B cell (primary cell): Measurements from ENCODE around the gene SCN4A. TPM values are rescaled to one million over a fixed set of nuclear protein-coding genes. Genes with fewer than 3 reads are reported as not detected.
"Not testable (repeated sequence)": the region's sequence is repeated elsewhere in the genome, so short reads cannot be mapped to it uniquely, and the experiment has no call there.

Experiments
- ATAC-seq: fragments of 200-7000 bp; cut with Tn5 transposase; one replicate; pipeline ENCODE4 v1.10.0; 2021; ENCODE audit warnings: low read depth, mild to moderate bottlenecking, moderate number of reproducible peaks, moderate library complexity
- CTCF ChIA-PET: fragments of 350-600 bp; sonication (Branson Sonifier 250); formaldehyde crosslinking; loops from one replicate; lab custom pipeline; 2021; ENCODE audit warnings: antibody characterized with exemption, inconsistent platforms; lab: Charles Lee
- POLR2A ChIA-PET: fragments of 350-600 bp; sonication (Branson Sonifier 250); formaldehyde crosslinking; loops from one replicate; lab custom pipeline; 2021; ENCODE audit warnings: antibody characterized with exemption; lab: Charles Lee
- DNase-seq: peaks from one replicate; pipeline ENCODE4 v3.0.0; 2013
- H2AFZ ChIP-seq: 2 replicates; pipeline ENCODE4 v1.6.1; 2012; ENCODE audit warnings: mild to moderate bottlenecking, low read depth, low read length; ENCODE audit not compliant: insufficient read depth, poor library complexity, severe bottlenecking
- H3K27ac ChIP-seq, 2 donors: 1 replicate in 1 of 2; 2 replicates in 1 of 2; pipeline ENCODE4 v1.5.1; 2012 to 2013; ENCODE audit warnings: low read length in 2 of 2, mild to moderate bottlenecking in 2 of 2, moderate library complexity in 1 of 2
- H3K27me3 ChIP-seq, 4 experiments: fragments of 200-600 bp in 1 of 4; sonication (generic) in 1 of 4; replicated peaks in 1 of 4; 1 replicate in 2 of 4; 2 replicates in 2 of 4; pipeline versions ENCODE4 v1.6.1 to v1.7.0; 2013 to 2016; ENCODE audit warnings: low read length in 3 of 4, mild to moderate bottlenecking in 2 of 4, mixed read lengths in 1 of 4, moderate library complexity in 1 of 4; ENCODE audit not compliant: insufficient read depth in 4 of 4, control insufficient read depth in 3 of 4; ENCODE audit errors: control extremely low read depth in 1 of 4
- H3K36me3 ChIP-seq, 2 experiments: replicated peaks in 1 of 2; 1 replicate in 1 of 2; 2 replicates in 1 of 2; pipeline versions ENCODE4 v1.6.1 to v1.7.1; 2013; ENCODE audit warnings: low read length in 1 of 2; ENCODE audit not compliant: insufficient read depth in 2 of 2, control insufficient read depth in 1 of 2; ENCODE audit errors: control extremely low read depth in 1 of 2, extremely low read depth in 1 of 2
- H3K4me1 ChIP-seq, 2 donors: fragments of 200-600 bp in 1 of 2; sonication (generic) in 1 of 2; 1 replicate in 1 of 2; 2 replicates in 1 of 2; pipeline versions ENCODE4 v1.5.1 to v1.6.1; 2013 to 2017; ENCODE audit warnings: low read length in 2 of 2; ENCODE audit not compliant: control insufficient read depth in 2 of 2, insufficient read depth in 2 of 2
- H3K4me2 ChIP-seq: replicated peaks from 2 replicates; pipeline ENCODE3; 2012; ENCODE audit warnings: mild to moderate bottlenecking, low read depth, low read length; ENCODE audit not compliant: poor library complexity, severe bottlenecking
- H3K4me3 ChIP-seq, 5 experiments: fragments of 200-600 bp in 1 of 5; sonication (generic) in 1 of 5; 1 replicate in 3 of 5; 2 replicates in 2 of 5; pipeline versions ENCODE4 v1.5.1 to v1.7.0; 2011 to 2016; ENCODE audit warnings: low read length in 4 of 5, mild to moderate bottlenecking in 4 of 5, low read depth in 2 of 5, control low read depth in 1 of 5, moderate library complexity in 1 of 5; ENCODE audit not compliant: insufficient read depth in 1 of 5; ENCODE audit errors: control extremely low read depth in 1 of 5, extremely low read depth in 1 of 5
- H3K79me2 ChIP-seq: fragments of 200-600 bp; sonication (generic); one replicate; pipeline ENCODE4 v1.6.0; 2016; ENCODE audit warnings: low read length; ENCODE audit not compliant: control insufficient read depth, insufficient read depth
- H3K9ac ChIP-seq: fragments of 200-600 bp; sonication (generic); 2 replicates; pipeline ENCODE4 v1.6.1; 2017; ENCODE audit warnings: mild to moderate bottlenecking, low read length, moderate library complexity
- H3K9me3 ChIP-seq, 3 donors: one replicate each; pipeline versions ENCODE4 v1.6.1 to v1.7.1; 2013; ENCODE audit warnings: low read length in 2 of 3; ENCODE audit not compliant: control insufficient read depth in 2 of 3, insufficient read depth in 1 of 3; ENCODE audit errors: control extremely low read depth in 1 of 3
- H4K20me1 ChIP-seq: 2 replicates; pipeline ENCODE4 v1.6.0; 2012; ENCODE audit warnings: mild to moderate bottlenecking, low read length; ENCODE audit not compliant: insufficient read depth, control insufficient read depth, poor library complexity, severe bottlenecking
- H3K27ac Mint-ChIP-seq: one replicate; pipeline ENCODE4 v1.8.0; 2021; ENCODE audit warnings: mixed read lengths
- H3K27me3 Mint-ChIP-seq: one replicate; pipeline ENCODE4 v1.8.0; 2021; ENCODE audit warnings: mixed read lengths
- H3K4me1 Mint-ChIP-seq: one replicate; pipeline ENCODE4 v1.8.0; 2021; ENCODE audit warnings: mixed read lengths
- H3K4me3 Mint-ChIP-seq: one replicate; pipeline ENCODE4 v1.8.0; 2021; ENCODE audit warnings: mixed read lengths
- H3K9me3 Mint-ChIP-seq: one replicate; pipeline ENCODE4 v1.8.0; 2022; ENCODE audit warnings: mixed read lengths; ENCODE audit not compliant: insufficient read depth
- EZH2 ChIP-seq: IDR thresholded peaks from 2 replicates; pipeline ENCODE4 v1.6.1; 2012; ENCODE audit warnings: borderline replicate concordance, low read depth, mild to moderate bottlenecking, moderate library complexity, low read length; ENCODE audit not compliant: insufficient read depth, poor library complexity, severe bottlenecking
- WGBS: methylation state at CpG from one replicate; pipeline ENCODE4 v1.1.5; 2013; ENCODE audit warnings: missing lambda C conversion rate; ENCODE audit not compliant: insufficient coverage; 5-methylcytosine and 5-hydroxymethylcytosine counted together
- intact Hi-C: fragments of 100-400 bp; cut with micrococcal nuclease; formaldehyde crosslinking; loops from one replicate; pipeline ENCODE4 v1.10.0; 2022
- polyA plus RNA-seq: library from polyadenylated mRNA; depleted of rRNA; stranded (reverse); fragments of >200 nt; gene quantifications from 2 replicates; pipeline ENCODE4 v1.2.3, GENCODE V29; 2012
- total RNA-seq, 2 donors: library from RNA; stranded (reverse); fragments of 120-200 nt in 1 of 2; gene quantifications; 1 replicate in 1 of 2; 2 replicates in 1 of 2; pipeline versions ENCODE4 v1.2.3 to v1.2.4, GENCODE V29; 2013 to 2022

SCN4A gene
- total and polyA plus RNA-seq, 2 donors (not counting 1 experiment from before 2014, with no cell fraction given): 1.1 to 1.4 TPM

DNA sequence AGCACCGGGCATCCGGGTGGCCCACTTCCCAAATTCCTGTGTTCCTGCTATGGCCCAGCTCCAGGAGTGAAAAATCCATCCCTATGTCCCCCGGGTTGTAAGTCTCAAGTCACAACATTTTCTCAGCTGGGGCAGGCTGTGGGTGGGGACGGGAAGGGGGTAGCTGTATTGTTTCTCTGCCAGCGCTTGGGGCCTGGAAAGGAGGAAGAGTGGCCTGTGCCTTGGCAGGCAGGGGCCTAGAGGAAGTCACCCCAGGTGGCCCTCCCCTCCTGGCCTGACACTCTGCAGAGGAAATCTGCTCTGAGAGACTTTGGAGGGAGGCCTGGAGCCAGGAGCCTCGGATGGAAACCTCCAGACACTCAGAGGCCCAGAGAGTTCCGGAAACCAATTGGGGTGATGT is 10.6 kb upstream of the SCN4A start:
- DNase-seq (no peak), ATAC-seq (no peak)
- Mint-ChIP-seq H3K27me3 (no peaks in the 10 kb centered on the region), H3K27ac (no peak overlapping the region), H3K4me3 (no peak overlapping the region), H3K9me3 (peaks cover 7% of the 10 kb centered on the region), H3K4me1 (peaks cover 14% of the 10 kb centered on the region)
- no peaks in the 10 kb centered on the region for H3K36me3 ChIP-seq
- ChIA-PET CTCF (interaction anchor here (0.7 to 5.1 kb wide), 4 partner anchors 32 to 45 kb away, joined by 3 to 21 read pairs (median 6); no protein-coding TSS in a partner anchor), POLR2A (no interaction called here)
- H3K4me2 ChIP-seq: no peak overlapping the region
- H3K79me2 ChIP-seq: no peaks in the 10 kb centered on the region
- no peak overlapping the region for H3K9ac ChIP-seq
- 20% methylated on average over 5 of the region's 7 CpGs for WGBS
- H2AFZ ChIP-seq: no peak overlapping the region
- TF ChIP-seq EZH2: no peak
- H3K4me3 ChIP-seq: no peak overlapping the region
- H3K27me3 ChIP-seq: no peaks in the 10 kb centered on the region
- peaks cover 6 to 15% of the 10 kb centered on the region in 2 donors for H3K4me1 ChIP-seq
- H3K27ac ChIP-seq: no peak overlapping the region
- H4K20me1 ChIP-seq: no peaks in the 10 kb centered on the region
- H3K9me3 ChIP-seq: peaks cover 0 to 18% (median 5%) of the 10 kb centered on the region in 3 donors
- intact Hi-C loops: no loop called here

DNA sequence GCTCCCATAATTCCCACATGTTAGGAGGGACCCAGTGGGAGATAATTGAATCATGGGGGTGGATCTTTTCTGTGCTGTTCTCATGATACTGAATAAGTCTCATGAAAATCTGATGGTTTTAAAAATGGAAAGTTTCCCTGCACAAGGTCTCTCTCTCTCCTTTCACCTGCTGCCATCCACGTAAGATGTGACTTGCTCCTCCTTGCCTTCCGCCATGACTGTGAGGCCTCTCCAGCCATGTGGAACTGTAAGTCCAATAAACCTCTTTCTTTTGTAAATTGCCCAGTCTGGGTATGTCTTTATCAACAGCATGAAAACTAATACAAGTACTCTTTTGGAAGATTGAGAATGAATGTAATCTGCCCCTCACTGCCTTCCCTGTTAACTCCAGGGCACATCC is 9.9 kb upstream of the SCN4A start:
- H3K9me3 Mint-ChIP-seq, H4K20me1 ChIP-seq, H3K79me2 ChIP-seq, POLR2A ChIA-PET, H3K36me3 ChIP-seq, H3K27ac ChIP-seq, intact Hi-C loops, H3K27me3 Mint-ChIP-seq, H3K27ac Mint-ChIP-seq, ATAC-seq, H3K4me3 ChIP-seq, H3K9ac ChIP-seq, H3K27me3 ChIP-seq, DNase-seq, H3K4me3 Mint-ChIP-seq, H2AFZ ChIP-seq, H3K4me2 ChIP-seq: not testable (repeated sequence)
- Histone ChIP-seq H3K4me1 (peaks cover 6 to 15% of the 10 kb centered on the region in 2 donors), H3K9me3 (peaks cover 0 to 18% (median 5%) of the 10 kb centered on the region in 3 donors)
- no CpG with 5 or more reads among the region's 2 CpGs for WGBS
- H3K4me1 Mint-ChIP-seq: peaks cover 14% of the 10 kb centered on the region
- CTCF ChIA-PET: interaction anchor here (0.7 to 5.1 kb wide), 5 partner anchors 31 to 64 kb away, joined by 3 to 21 read pairs (median 7); partner anchors contain the start of gene GH1
